CD4-positive, alpha-beta T cell treated with Interleukin-15 for 1 hour (primary cell): Measurements from ENCODE around the gene RRP9.
A peak's percentile ranks its signal among the peaks of the same experiment; 100 is the strongest.

ENCODE experiments used
- DNase-seq: peaks from one replicate; pipeline ENCODE4 v3.0.0-alpha.2; 2020

RRP9 gene

DNA sequence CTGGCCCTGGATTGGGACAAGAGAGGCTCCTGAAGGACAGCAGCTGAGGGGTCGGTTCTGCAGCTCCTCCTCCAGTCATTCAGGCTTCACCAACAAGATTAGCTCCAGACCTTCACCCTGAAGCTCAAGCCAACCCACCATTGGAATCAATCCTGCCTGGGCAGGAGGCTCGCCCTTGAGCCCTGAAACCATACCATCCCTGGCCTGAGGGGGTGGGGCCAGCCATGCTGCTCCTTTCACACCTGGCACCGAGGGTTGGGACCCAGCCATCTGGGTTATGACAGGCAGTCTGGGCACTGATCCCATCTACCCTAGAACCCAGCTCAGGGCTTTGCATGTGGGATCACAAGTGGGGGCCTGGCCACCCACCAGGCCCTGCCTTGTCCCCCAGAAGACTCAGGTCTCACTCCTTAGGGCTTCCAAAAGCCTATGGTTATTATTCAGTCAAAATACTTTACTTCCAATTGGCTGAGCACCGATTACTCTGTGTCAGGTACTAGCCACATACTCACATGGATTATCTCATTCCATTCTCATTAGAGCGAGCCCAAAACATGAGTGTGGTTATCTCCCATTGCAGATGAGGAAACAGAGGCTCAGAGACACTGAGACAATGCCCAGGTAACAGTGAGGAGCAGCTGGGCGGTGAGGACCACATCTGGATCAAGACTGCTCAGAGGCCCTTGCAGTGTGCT is 29.0 kb upstream of the RRP9 start:
- no peak for DNase-seq

DNA sequence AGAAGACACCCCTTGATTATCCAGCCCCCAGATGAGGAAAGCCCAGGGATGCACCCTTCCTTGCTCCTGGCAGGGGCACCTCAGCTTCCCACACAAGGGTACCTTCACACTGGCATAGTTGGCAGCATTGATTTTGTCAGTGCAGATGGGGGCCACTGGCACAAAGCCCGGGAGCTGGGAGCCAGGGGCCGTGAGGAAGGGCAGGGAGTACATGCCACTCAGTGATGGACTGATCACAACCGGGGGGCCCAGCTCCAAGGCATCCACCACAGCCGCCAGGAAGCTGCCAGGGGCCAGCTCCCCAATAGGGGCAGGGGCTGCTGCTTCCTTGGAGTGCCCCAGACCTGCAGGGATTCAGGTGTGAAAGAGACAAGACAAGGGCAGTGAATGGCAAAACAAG is 28.1 kb upstream of the RRP9 start:
- no peak for DNase-seq

DNA sequence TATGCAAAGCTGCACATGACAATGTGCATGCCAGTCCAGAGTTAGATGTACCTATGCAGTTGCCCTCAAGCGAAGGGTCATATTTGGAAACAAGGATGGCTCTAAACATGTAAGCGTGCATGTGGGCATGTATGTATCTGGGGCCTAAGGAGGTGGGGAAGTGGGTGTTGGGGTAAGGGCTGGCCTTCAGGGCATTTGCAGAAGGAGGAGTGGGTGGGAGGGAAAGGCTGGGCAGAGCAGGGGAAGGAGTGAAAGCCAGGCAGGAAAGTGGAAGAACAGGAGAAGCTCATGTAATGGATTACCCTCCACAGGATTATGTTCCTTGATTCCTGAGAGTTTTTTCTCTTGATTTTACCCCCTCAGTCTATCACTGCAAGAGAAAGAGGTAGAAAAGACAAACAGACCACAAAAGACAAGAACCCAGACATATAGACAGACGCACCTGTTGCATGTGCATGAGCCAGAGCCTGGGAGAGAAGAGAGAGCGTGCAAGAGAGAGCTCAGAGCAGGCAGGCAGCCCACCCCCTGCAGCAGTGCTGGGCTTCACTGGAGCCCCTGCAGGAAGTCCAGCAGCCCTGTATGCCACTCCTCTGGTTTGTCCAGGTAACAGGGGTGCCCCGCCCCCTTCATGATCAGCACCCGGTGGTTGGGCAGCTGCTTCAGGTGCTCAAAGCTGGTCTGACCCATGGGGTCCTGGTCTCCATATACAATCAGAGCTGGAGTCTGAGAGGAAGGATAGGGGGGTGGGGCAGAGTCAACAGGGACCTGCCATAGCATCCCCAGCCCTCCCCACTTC is 27.4 kb upstream of the RRP9 start:
- DNase-seq: no peak

DNA sequence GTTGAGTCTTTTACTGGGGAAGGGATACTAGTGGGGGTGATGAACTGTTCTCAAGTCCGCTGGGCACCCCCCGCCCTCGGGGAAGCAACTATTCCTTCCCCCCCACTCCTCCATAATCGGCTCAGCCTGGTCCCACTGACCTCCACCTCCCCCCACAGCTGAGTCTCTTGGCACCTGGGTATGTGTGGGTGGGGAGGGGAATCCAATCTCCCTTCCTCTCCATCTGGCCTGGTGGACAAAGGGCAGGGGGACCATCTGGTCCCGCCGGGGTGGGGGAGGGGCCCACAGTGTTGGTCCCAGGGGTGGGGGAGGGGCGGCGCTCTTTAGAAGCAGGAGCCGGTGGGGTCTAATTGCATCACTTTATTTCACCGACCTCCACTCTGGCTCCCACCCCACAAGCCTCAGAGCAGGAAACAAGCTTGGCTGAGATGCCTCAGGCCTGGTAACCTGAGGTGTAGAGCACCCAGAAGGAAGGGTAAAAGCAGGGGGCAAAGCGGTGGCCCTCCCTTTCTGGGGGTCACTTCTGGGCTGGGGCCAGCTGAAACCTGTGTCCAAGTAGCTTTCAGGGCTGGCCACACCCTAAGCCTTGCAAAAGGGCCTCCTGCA is 26.6 kb upstream of the RRP9 start:
- DNase-seq: no peak

DNA sequence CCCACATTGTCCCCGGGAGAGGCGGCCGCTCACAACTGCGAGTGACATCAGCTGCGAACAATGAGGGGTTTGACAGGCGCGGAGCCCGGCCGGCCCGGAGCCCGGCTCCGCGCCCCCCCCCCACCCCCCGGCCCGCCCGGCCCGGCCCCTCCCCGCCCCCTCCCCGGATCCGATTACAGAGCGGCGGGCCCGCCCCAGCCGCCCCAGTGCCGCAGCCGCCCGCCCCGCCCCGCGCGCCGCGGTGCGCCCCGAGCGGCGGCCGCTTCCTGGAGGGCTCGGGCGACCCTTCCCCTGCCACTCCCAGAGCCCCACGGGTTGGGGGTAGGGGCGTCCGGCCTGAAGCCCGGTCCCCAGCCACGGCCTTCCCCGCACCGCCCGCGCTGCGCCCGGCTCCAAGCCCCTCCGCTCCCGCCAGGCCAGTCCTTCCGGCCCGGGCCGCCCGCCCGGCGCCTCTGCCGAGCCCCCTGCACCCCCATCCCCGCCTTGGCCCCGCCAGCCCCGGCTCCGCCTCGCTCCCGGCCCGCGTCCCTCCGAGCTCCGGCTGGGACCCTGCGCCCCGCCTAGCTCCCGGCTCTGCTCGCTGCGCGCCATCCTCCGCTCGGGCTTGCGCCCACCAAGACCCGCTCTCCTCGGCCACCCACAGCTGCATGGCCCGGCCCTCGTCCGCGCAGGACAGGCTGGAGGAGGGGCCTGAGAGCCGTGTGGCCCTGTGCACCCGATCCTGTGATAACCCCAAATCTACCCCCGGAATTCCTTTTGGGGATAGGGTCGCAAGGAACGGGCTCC is 25.9 kb upstream of the RRP9 start, which contains the start of gene PCBP4:
PCBP4 (minus strand) TSS at position 71 of the 786 bp plus-strand sequence. CDS start 6,214 bp downstream, outside the sequence.
- DNase-seq: no peak

DNA sequence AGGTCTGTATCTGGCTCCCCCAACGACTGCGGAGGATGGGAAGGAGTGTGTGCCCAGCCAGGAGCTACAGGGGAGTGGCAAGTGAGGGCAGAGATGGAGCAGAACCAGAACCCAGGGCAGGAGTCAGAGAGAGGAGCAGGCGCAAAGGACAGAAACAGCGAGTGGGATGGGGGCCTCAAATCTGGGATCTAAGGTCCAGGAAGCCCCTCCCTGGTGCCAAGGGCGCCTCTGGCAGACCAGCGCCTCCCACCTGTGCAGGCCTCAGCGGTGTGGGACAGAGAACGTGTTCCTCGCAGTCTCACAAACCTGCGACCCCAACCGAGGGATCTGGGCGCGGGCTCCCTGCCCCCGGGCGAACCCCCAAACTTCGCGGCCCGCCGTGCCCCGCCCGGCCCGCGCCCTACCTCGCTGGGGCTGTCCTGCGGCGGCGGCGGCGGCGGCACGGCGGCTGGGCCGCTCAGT is 25.2 kb upstream of the RRP9 start:
- DNase-seq: no peak

DNA sequence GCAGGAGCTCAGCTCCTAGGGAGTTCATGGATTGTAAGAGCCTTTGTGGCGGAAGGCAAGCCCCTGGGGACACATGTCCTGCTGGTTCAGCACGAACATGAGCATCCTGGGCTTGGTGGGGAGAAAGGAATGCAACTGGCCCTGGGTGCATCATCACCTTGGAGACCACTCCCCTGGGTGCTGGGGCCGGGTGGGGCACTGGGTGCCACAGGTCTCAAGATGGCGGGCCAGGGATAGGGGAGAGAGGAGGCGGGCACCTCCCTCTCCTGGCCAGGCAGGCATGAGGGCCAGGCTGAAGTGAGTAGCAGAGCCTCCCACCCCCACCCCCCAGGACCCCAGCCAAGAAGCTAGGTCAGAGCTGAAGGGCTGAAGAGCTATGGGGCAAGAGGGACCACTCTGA is 24.8 kb upstream of the RRP9 start:
- no peak for DNase-seq

DNA sequence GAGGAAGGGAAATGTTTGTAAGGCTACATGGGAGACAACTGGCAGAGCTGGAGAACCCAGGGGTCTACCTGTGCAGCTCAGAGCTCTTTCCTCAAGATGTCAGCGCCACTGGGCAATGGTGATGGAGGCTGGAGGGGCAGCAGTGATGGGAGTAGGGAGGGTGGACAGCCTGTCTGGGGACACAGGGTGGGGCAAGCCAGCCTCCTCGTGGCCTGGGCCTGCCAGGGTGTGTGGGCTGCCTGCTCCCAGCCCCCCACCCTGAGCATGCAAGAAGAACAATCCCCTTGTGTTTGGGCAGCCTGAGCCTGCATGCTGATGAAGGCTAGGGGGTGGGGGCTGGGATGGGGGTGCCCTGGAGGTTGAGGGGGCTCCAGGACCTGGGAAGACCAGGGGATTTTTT is 24.3 kb upstream of the RRP9 start:
- no peak for DNase-seq

DNA sequence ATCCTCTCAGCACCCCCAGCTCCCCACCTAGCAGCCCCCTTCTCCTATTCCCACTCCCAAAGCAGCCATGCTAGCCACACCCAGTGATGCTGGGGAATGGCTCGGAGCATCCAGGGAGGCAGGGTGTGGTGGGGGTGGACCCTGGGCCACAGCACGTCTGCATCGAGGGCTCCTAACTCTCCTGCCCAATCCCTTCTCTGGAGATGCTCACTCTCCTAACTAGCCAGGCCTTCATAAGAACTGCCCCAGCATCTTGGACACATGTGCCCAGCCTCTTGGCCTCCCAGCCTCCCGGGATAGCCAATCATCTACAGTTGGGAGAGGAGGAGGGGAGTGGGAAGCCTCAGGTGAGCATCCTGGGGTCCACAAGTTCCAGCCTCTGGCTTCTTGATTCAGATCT is 22.8 kb upstream of the RRP9 start:
- no peak for DNase-seq

DNA sequence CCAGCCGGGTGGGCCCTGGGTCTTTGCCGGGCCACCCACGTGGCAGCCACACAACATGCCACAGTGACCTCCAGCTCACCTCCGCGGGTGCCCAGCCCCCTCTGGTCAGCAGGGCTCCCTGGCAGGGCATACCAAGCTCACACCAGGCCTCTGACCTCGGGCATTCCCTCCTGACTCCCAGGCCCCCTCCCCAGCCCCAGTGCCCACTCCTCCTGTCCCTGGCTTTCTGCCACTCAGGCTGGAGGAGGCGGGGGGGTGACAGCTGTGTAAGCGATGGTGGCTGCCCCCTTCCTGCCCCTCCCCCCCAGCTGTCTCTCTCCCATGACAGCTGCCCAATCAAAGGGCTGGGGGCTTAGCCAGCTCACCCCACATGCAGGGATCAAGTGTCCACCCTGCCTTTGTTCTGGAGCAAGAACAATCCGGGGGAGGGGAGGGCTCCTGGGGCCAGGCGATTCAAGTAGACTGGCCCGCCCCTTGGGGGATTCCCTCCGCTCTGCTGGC is 22.3 kb upstream of the RRP9 start:
- DNase-seq: no peak

DNA sequence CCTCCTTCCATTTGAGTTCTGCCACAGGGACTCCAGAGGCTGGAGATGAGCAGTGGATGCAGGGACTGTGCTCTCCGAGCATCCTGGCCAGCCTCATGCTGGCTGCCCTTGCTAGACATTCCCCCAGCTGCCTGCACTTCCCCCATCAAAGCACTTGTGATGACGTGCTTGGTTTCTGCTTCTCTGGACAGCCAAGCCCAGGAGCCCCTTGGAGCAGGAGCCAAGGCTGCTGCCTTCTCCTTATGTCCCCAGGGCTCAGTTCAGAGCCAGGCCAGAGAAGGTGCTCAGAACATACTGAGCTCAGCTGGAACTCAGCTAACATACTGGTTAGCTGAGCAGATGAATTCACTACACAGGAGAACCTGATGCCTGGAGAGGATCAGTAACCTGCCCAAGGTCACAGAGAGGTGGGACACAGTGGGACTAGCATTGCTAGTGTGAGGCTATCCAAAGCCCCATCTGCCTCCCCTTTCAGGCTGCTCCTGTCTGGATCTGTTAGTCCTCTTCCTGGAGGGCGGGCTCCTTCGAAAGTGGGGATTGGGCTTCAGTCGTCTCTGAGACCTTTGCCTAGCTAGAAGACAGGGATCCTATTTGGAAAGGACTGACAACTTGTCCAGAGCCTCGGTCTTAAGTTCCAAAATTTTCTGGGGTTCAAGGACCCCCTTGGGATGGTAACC is 21.3 kb upstream of the RRP9 start:
- no peak for DNase-seq

DNA sequence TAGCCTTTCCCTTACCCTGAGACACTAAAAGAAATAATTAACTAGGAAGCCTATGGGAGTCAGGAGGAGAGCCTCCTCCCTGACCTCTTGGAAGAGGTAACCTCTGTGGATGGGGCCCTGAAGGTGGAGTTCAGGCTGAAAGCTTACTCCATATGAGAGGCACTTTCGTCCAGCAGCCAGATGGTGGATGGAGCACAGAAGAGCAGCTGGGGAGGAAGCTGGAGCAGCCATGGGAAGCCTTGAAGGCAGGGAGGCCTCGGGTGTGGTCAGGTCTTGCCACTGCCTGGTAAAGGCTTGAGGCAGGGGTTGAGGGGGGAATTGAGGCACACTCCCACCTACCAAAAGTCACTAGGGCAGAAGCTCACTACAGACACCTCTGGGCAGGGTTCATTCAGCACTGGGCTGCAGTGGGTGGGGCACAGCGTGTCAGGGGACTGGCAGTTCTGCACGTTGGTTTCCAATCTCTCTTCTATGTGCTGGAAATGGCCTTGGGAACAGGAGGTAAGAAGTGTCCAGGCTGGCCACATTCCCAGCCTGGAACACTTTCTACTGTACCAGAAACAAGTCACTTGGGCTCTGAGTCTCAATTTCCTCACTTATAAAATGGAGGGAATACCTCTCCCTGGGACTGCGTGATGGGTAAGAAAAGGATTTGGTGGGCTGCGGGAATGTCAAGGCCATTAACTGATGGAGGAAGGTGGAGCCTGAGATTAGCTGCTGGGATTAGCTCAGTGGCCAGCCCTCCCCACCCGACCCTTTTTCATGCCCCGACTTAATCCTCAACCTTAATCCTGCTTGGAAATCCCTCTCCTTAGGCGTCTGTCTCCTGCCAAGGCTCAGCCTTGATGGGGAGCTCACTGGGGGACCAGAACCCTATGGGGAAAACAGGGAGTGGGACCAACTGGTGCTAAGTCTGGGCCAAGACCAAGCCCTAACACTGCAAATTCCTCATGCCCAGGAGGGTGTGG is 20.2 kb upstream of the RRP9 start:
- no peak for DNase-seq

DNA sequence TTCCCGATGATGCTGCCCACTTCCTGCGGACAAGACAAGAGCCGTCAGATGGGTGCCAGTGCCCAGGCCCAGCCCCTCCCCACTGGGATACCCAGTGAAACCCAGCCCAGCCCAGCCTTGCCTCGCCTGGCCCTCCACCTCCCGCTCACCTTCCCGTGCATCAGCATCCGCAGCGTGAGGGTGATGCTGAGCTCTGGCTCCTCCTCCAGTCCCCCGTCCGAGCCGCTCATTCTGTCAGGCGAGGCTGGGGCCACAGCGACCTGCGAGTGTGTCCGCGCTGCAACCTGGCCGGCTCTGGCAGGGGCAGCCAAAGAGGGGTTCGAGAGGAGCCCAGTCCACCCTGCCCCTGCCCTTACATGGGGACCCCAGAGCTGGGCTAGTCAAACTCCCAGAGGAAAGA is 19.3 kb upstream of the RRP9 start:
- DNase-seq: no peak

DNA sequence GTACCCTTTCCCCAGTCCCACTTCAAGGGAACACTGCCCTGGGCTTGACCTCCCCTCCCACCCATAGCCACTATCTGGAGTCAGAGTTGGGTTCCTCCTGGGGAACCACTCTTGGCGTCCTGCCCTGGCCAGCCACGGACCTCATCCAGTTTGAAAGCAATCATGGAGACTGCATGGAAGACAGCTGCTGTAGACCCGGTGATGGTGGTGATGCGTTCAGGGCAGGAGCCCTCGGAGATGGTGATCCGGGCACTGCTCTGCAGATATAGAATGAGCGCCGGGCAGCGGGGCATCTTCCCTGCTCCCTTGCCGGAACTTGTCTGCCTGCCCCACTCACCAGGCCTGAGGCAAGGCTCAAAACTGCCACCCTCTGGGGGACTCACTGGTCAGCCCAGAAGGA is 18.7 kb upstream of the RRP9 start:
- no peak for DNase-seq

DNA sequence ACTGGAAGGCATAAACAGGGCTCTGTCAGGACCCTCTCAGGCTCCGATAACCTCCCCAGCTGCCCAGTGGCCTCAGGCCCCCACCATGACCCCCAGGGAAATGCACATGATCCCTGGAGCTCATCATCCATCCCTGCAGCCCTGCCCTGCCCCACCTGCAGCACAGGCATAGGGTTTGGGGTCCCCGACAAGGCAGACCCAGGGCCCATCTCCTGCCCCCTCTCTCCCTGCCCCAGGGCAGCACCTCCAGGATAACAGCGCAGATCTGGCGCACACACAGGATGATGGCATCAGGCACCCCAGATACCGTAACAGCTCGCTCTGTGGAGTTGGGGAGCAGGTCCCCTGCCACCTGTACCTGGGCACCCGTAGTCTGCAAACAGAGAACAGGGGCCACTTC is 17.9 kb upstream of the RRP9 start:
- DNase-seq: no peak

DNA sequence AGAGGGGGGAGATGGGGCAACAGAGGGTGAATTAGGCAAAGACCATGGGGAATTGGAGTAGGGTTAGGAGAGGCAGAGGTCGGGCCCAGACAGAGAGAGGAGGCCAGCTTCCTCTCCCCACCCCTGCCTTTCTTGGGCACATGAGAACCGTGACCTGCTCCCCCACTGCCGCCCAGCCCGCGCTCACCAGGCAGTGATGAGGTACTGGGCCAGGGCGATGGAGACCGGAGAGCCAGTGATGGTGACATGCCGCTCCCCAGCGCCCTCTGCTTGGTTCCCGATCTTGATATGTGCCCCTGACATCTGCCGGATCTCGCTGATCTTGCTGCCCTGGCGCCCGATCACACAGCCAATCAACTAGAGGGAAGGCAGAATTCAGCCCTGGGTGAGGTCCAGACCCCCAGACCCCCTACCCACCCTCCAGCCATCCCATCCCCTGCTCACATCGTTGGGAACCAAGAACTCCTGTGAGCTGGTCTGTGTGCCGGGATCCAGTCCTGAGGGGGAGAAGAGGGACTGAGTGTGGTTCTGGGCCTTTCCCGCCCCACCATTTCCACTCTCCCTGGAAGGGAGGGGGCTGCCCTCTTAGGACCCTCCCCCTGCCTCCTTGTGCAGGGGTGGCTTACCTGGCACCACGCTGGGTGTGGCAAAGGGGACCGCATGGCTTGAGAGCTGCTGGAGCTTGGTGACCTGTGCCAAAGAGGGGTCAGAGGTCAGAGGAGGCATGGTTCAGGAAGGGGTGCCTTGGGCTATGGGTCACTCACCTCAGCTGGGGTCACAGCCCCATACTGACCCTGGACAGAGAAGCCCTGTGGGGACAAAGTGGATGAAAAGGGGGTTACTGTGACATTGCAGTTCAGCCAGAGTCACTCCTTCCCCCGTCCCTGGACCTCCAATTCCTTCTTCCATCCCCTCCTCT is 17.2 kb upstream of the RRP9 start:
- DNase-seq: no peak

DNA sequence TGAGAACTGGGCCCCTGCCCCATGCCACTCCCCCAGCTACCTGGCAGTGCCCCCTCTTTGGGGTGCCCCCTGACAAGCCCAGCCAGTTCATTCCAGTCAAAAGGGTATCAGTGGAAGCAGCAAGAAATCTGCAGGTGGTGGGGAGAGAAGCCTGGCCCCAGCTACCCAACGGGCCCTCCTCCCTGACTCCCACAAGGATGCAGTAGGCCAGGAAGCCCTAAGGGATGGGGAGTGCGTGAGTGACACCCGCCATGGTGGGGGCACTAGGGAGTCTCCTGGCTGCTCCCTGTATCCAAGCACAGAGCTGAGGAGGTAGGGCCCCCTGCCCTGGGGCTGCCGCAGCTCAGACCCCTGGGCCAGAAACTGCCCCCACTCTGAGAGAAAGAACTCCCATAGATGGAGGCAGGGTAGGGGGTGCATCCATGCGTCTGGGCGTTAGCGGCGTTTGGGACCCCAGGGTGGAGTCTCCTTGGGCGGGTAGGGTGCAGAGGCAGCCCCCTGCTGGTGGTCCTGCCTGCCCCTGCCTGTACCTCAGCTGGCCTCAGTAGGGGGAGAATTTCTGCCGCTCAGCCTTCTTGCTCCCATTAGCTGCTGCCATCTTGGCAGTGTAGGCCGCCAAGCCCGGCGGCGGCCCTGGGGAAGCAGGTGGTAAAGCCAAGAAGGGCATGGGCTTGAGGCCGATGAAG is 16.0 kb upstream of the RRP9 start:
- no peak for DNase-seq

DNA sequence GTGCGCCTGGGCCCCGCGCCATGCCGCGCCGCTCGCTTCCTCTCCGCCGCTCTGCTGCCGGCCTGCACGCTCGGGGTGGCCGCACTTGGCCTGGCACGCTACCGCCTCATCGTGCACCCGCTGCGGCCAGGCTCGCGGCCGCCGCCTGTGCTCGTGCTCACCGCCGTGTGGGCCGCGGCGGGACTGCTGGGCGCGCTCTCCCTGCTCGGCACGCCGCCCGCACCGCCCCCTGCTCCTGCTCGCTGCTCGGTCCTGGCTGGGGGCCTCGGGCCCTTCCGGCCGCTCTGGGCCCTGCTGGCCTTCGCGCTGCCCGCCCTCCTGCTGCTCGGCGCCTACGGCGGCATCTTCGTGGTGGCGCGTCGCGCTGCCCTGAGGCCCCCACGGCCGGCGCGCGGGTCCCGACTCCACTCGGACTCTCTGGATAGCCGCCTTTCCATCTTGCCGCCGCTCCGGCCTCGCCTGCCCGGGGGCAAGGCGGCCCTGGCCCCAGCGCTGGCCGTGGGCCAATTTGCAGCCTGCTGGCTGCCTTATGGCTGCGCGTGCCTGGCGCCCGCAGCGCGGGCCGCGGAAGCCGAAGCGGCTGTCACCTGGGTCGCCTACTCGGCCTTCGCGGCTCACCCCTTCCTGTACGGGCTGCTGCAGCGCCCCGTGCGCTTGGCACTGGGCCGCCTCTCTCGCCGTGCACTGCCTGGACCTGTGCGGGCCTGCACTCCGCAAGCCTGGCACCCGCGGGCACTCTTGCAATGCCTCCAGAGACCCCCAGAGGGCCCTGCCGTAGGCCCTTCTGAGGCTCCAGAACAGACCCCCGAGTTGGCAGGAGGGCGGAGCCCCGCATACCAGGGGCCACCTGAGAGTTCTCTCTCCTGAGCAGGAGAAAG is 14.4 kb upstream of the RRP9 start:
- peak; percentile 42 for DNase-seq
